Nephron progenitor cell (in vitro differentiated cells): ENCODE results near the gene ECSIT.
"Not testable (repeated sequence)": the region's sequence is repeated elsewhere in the genome, so short reads cannot be mapped to it uniquely, and the experiment has no call there.

ENCODE experiments used
- DNase-seq: peaks from one replicate; pipeline ENCODE4 v3.0.0; 2021
- H3K27ac Mint-ChIP-seq: 2 replicates; pipeline ENCODE4 v1.8.0; 2021; ENCODE audit warnings: mild to moderate bottlenecking, moderate library complexity, mixed read lengths
- H3K27me3 Mint-ChIP-seq: 2 replicates; pipeline ENCODE4 v1.8.0; 2021; ENCODE audit warnings: mild to moderate bottlenecking, low read depth, mixed read lengths; ENCODE audit not compliant: poor library complexity
- H3K36me3 Mint-ChIP-seq: 2 replicates; pipeline ENCODE4 v1.8.0; 2021; ENCODE audit warnings: low read depth, mixed read lengths
- H3K4me1 Mint-ChIP-seq: 2 replicates; pipeline ENCODE4 v1.8.0; 2021; ENCODE audit warnings: mixed read lengths
- H3K4me3 Mint-ChIP-seq: 2 replicates; pipeline ENCODE4 v1.8.0; 2021; ENCODE audit warnings: mild to moderate bottlenecking, moderate library complexity, mixed read lengths
- H3K9me3 Mint-ChIP-seq: 2 replicates; pipeline ENCODE4 v1.8.0; 2021; ENCODE audit warnings: mild to moderate bottlenecking, moderate library complexity, mixed read lengths
- CTCF ChIP-seq: fragments of 200-600 bp; sonication (generic); IDR thresholded peaks from 2 replicates; pipeline ENCODE4 v1.5.0; 2021; ENCODE audit warnings: antibody characterized with exemption

The ECSIT gene

DNA sequence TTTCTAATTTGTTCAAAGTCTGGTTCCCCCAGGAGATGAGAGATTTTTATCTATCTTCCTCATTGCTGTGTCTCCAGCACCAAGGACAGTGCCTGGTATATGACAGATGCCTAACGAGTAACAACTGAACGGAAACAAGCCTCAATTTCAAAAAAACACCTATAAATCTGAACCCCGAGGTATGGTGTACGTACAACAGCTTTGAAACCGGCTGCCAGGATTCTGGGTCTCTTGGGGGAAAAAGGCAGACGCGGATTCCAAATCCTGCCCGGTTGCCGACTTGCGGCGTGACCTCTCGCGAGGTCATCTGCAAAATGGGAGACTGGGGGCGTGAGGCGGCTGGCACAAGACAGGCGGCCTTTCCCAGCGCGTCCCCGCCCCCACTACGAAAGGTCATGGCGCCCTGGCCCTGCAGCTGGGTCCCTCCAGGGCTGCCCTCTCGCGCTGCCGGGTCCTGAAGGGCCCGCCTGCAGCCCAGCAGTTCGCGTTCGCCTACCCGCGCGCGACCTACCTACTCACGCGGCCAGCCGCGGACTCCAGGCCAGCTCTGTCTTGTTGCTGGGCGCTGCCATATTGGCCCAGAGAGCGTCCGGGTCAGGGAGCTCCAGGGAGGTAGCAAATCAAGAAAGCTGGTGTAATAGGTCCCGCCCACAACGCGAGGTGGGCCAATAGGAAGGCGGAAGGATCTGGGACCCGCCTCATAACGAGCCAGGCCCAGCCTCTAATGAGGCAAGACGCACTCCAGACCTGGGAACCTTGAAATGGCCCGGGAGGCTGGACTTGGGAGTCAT lies at the start of gene ECSIT:
TSS of gene ECSIT (minus strand) at position 584 of the 791 bp plus-strand sequence. CDS start 9,964 bp downstream, outside the sequence.
- peaks cover 4% of the 10 kb centered on the region for H3K36me3 Mint-ChIP-seq
- peak; percentile 92 for DNase-seq
- peak within 1 kb of the TSS; percentile 87 for H3K27ac Mint-ChIP-seq
- no peak for TF ChIP-seq CTCF
- H3K27me3 Mint-ChIP-seq, result peaks cover 13% of the 10 kb centered on the region
- H3K4me3 Mint-ChIP-seq, result peak within 1 kb of the TSS; percentile 97
- H3K4me1 Mint-ChIP-seq, result peaks cover 11% of the 10 kb centered on the region
- no peaks in the 10 kb centered on the region for H3K9me3 Mint-ChIP-seq

DNA sequence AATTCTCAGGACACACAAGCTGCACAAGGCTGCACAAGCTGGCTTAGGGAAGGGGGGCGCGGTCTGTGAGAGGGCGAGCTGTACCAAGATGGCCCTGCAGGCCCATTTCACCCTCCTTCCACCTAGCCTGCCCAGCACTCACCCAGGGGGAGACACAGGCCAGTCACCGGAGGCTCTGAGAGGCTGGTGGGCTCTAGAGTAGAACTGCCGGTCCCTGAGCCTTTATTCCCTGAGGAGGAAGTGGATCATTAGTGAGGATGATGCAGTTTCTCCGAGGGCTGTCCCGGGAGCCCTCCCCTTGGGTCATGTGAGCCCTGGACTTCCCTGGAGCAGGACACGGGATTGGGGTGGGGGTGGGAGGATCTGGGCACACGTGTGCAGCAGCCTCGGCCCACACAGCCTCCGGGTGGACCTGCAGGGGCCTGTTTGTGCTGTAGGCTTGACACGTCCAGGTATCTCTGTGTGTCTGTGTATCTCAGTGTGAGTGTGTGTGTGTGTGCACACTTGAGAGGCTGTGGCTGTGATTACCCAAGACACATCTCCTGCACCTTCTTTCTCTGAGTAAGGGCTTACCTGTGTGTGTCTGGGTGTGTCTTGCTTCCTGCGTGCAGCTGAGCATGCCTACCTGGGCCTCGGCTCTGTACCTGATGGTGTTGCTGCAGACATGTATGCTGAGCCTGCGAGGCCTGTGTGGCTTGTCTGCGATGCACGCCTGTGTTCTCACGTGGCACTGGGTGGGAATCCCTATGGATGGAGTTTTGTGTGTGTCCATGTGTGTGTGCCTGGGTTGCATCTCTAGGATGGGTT lies 48.7 kb upstream of the ECSIT start, which contains the start of gene ACP5:
TSS of gene ACP5 (minus strand) at position 195 of the 807 bp plus-strand sequence. CDS start 328 bp downstream, outside the sequence.
- H3K27ac Mint-ChIP-seq, result no peak within 1 kb of the TSS
- H3K27me3 Mint-ChIP-seq, result peaks cover 56% of the 10 kb centered on the region
- peaks cover 30% of the 10 kb centered on the region for H3K4me1 Mint-ChIP-seq
- peak within 1 kb of the TSS; percentile 44 for H3K4me3 Mint-ChIP-seq
- no peak for DNase-seq
- H3K36me3 Mint-ChIP-seq, result no peaks in the 10 kb centered on the region
- no peaks in the 10 kb centered on the region for H3K9me3 Mint-ChIP-seq
- TF ChIP-seq CTCF, result no peak

GRCh38 chr19:11576227-11576626 lies 47.3 kb upstream of the ECSIT start:
- H3K27ac Mint-ChIP-seq, result no peak overlapping the region
- H3K4me3 Mint-ChIP-seq, result no peak overlapping the region
- no peaks in the 10 kb centered on the region for H3K9me3 Mint-ChIP-seq
- peaks cover 21% of the 10 kb centered on the region for H3K4me1 Mint-ChIP-seq
- H3K27me3 Mint-ChIP-seq, result peaks cover 42% of the 10 kb centered on the region
- DNase-seq, result no peak
- TF ChIP-seq CTCF, result no peak
- no peaks in the 10 kb centered on the region for H3K36me3 Mint-ChIP-seq

- peaks cover 26% of the 10 kb centered on the region for H3K27me3 Mint-ChIP-seq
- H3K36me3 Mint-ChIP-seq, result no peaks in the 10 kb centered on the region
- no peaks in the 10 kb centered on the region for H3K9me3 Mint-ChIP-seq
- no peak for DNase-seq
- no peak for TF ChIP-seq CTCF
- no peak overlapping the region for H3K4me3 Mint-ChIP-seq
- no peak overlapping the region for H3K27ac Mint-ChIP-seq
- H3K4me1 Mint-ChIP-seq, result peaks cover 16% of the 10 kb centered on the region
Measured at GRCh38 chr19:11574689-11575088, 45.8 kb upstream of the ECSIT start.

GRCh38 chr19:11573763-11574162 lies 44.8 kb upstream of the ECSIT start:
- Mint-ChIP-seq H3K4me1 (peaks cover 16% of the 10 kb centered on the region), H3K27me3 (peaks cover 18% of the 10 kb centered on the region)
- not testable (repeated sequence) for H3K4me3 Mint-ChIP-seq, H3K9me3 Mint-ChIP-seq, H3K27ac Mint-ChIP-seq, DNase-seq, H3K36me3 Mint-ChIP-seq

DNA sequence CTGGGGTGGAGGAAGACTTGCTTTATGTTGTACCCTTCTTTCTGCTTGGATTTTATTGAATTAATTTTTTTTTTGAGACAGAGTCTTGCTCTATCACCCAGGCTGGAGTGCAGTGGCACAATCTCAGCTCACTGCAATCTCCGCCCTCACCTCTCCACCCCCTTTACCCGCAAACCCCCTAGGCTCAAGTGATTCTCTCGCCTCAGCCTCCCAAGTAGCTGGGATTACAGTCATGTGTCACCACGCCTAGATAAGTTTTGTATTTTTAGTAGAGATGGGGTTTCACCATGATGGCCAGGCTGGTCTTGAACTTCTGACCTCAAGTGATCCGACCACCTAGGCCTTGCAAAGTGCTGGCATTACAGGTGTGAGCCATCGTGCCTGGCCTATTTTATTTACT lies 44.4 kb upstream of the ECSIT start:
- peaks cover 16% of the 10 kb centered on the region for H3K27me3 Mint-ChIP-seq
- not testable (repeated sequence) for H3K36me3 Mint-ChIP-seq
- peaks cover 16% of the 10 kb centered on the region for H3K4me1 Mint-ChIP-seq

More for the DNA sequence above, 44.4 kb upstream of the ECSIT start:
- H3K27ac Mint-ChIP-seq, H3K9me3 Mint-ChIP-seq, H3K4me3 Mint-ChIP-seq, DNase-seq: not testable (repeated sequence)
